Transverse colon (tissue), 4 donors: ENCODE measurements around the gene CUTC.

ENCODE experiments used
- POLR2A ChIP-seq: fragments of 450-650 bp; IDR thresholded peaks from one replicate; pipeline ENCODE4 v1.6.1; 2016; ENCODE audit warnings: antibody characterized with exemption, mild to moderate bottlenecking, moderate library complexity
- POLR2AphosphoS5 ChIP-seq, 3 donors: sonication (generic); formaldehyde crosslinking; IDR thresholded peaks; one replicate each; pipeline ENCODE4 v1.6.1; 2016; ENCODE audit warnings: antibody characterized with exemption in 3 of 3
- TF ChIP-seq, protein P1 (sequence below), 5 experiments: fragments of 200-600 bp in 3 of 5; fragments of 450-650 bp in 2 of 5; sonication (generic) in 3 of 5; IDR thresholded peaks; 1 replicate in 2 of 5; 2 replicates in 3 of 5; pipeline ENCODE4 v1.5.1; 2016 to 2017; ENCODE audit warnings: antibody characterized with exemption in 5 of 5, inconsistent platforms in 3 of 5, mild to moderate bottlenecking in 2 of 5, moderate library complexity in 1 of 5

DNA sequence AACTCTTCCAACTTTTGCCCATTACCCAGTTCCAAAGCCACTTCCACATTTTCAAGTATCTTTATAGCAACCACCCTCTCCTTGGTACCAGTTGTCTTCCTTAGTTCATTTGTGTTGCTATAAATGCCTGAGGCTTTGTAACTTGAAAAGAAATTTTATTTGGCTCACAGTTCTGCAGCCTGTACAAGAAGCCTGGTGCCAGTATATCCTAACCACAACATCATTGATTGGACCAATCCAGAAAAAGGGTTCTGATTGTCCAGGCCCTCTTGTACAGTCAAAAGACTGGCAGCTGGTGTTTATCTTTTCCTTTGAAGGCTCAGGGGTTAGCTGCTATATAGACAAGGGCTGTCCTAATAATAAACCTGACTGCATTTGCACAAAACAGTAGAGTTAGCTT lies 29.3 kb downstream of the CUTC start:
- no peak for TF ChIP-seq POLR2A
- TF ChIP-seq, protein P1, sequence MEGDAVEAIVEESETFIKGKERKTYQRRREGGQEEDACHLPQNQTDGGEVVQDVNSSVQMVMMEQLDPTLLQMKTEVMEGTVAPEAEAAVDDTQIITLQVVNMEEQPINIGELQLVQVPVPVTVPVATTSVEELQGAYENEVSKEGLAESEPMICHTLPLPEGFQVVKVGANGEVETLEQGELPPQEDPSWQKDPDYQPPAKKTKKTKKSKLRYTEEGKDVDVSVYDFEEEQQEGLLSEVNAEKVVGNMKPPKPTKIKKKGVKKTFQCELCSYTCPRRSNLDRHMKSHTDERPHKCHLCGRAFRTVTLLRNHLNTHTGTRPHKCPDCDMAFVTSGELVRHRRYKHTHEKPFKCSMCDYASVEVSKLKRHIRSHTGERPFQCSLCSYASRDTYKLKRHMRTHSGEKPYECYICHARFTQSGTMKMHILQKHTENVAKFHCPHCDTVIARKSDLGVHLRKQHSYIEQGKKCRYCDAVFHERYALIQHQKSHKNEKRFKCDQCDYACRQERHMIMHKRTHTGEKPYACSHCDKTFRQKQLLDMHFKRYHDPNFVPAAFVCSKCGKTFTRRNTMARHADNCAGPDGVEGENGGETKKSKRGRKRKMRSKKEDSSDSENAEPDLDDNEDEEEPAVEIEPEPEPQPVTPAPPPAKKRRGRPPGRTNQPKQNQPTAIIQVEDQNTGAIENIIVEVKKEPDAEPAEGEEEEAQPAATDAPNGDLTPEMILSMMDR (IDR thresholded peaks at IDR 0.05): no peak
- no peak for TF ChIP-seq POLR2AphosphoS5 (IDR thresholded peaks at IDR 0.05)
